ENCODE data around the gene AFM.

Gene AFM

GRCh38 chr4:73485085-73485484 lies 3.5 kb downstream of the AFM start:
- Histone ChIP-seq H3K9me2 (replicated peaks; ENCODE audit: insufficient read depth, low read length) (no peaks in the 10 kb centered on the region), H3K27ac (ENCODE audit: low read length) (no peak overlapping the region), H3K27me3 (replicated peaks; ENCODE audit: insufficient read depth, low read length) (no peaks in the 10 kb centered on the region), H3K4me1 (ENCODE audit: low read length) (no peaks in the 10 kb centered on the region), H3K4me3 (ENCODE audit: low read length) (no peak overlapping the region), H3K9me3 (replicated peaks; ENCODE audit: insufficient read depth, low read length) (no peaks in the 10 kb centered on the region), H3K4me2 (ENCODE audit: low read depth, low read length) (no peak overlapping the region), H3F3A (ENCODE audit: insufficient read depth, low read length) (no peaks in the 10 kb centered on the region), H2AFZ (ENCODE audit: low read length) (no peak overlapping the region), H3K36me3 (replicated peaks; ENCODE audit: insufficient read depth, low read length) (no peaks in the 10 kb centered on the region), H4K20me1 (ENCODE audit: insufficient read depth, low read length) (no peaks in the 10 kb centered on the region), H3K9ac (ENCODE audit: low read length) (no peak overlapping the region), H3K79me2 (ENCODE audit: low read length) (no peaks in the 10 kb centered on the region)
- no peak for DNase-seq
- TF ChIP-seq CTCF (IDR thresholded peaks at IDR 0.05; ENCODE audit: low read length), result no peak
- no peak for TF ChIP-seq EZH2 (optimal IDR thresholded peaks at IDR 0.05; ENCODE audit: low read depth, low read length)
- no peak for TF ChIP-seq EZH2phosphoT487 (IDR thresholded peaks at IDR 0.05; ENCODE audit: low read length)

GRCh38 chr4:73485596-73485995 lies 4.1 kb downstream of the AFM start:
- no peak overlapping the region for H2AFZ ChIP-seq (ENCODE audit: low read length)
- no peaks in the 10 kb centered on the region for H3K9me3 ChIP-seq (replicated peaks; ENCODE audit: insufficient read depth, low read length)
- DNase-seq, result no peak
- H3K4me2 ChIP-seq (ENCODE audit: low read depth, low read length), result no peak overlapping the region
- H3K36me3 ChIP-seq (replicated peaks; ENCODE audit: insufficient read depth, low read length), result no peaks in the 10 kb centered on the region
- no peaks in the 10 kb centered on the region for H3K4me1 ChIP-seq (ENCODE audit: low read length)
- H3K79me2 ChIP-seq (ENCODE audit: low read length), result no peaks in the 10 kb centered on the region
- H3F3A ChIP-seq (ENCODE audit: insufficient read depth, low read length), result no peaks in the 10 kb centered on the region
- no peak overlapping the region for H3K27ac ChIP-seq (ENCODE audit: low read length)
- no peak for TF ChIP-seq EZH2phosphoT487 (IDR thresholded peaks at IDR 0.05; ENCODE audit: low read length)
- no peak for TF ChIP-seq CTCF (IDR thresholded peaks at IDR 0.05; ENCODE audit: low read length)
- TF ChIP-seq EZH2 (optimal IDR thresholded peaks at IDR 0.05; ENCODE audit: low read depth, low read length), result no peak
- H4K20me1 ChIP-seq (ENCODE audit: insufficient read depth, low read length), result no peaks in the 10 kb centered on the region
- H3K4me3 ChIP-seq (ENCODE audit: low read length), result no peak overlapping the region
- H3K9ac ChIP-seq (ENCODE audit: low read length), result no peak overlapping the region
- no peaks in the 10 kb centered on the region for H3K9me2 ChIP-seq (replicated peaks; ENCODE audit: insufficient read depth, low read length)
- H3K27me3 ChIP-seq (replicated peaks; ENCODE audit: insufficient read depth, low read length), result no peaks in the 10 kb centered on the region

- no peaks in the 10 kb centered on the region for H3K79me2 ChIP-seq (ENCODE audit: low read length)
- TF ChIP-seq EZH2 (optimal IDR thresholded peaks at IDR 0.05; ENCODE audit: low read depth, low read length) (no peak), EZH2phosphoT487 (IDR thresholded peaks at IDR 0.05; ENCODE audit: low read length) (no peak), CTCF (IDR thresholded peaks at IDR 0.05; ENCODE audit: low read length) (no peak)
- no peaks in the 10 kb centered on the region for H3F3A ChIP-seq (ENCODE audit: insufficient read depth, low read length)
- no peak overlapping the region for H2AFZ ChIP-seq (ENCODE audit: low read length)
- H4K20me1 ChIP-seq (ENCODE audit: insufficient read depth, low read length), result no peaks in the 10 kb centered on the region
- H3K9me2 ChIP-seq (replicated peaks; ENCODE audit: insufficient read depth, low read length), result no peaks in the 10 kb centered on the region
- no peaks in the 10 kb centered on the region for H3K9me3 ChIP-seq (replicated peaks; ENCODE audit: insufficient read depth, low read length)
- no peak overlapping the region for H3K4me2 ChIP-seq (ENCODE audit: low read depth, low read length)
- no peaks in the 10 kb centered on the region for H3K36me3 ChIP-seq (replicated peaks; ENCODE audit: insufficient read depth, low read length)
- H3K27ac ChIP-seq (ENCODE audit: low read length), result no peak overlapping the region
- no peaks in the 10 kb centered on the region for H3K4me1 ChIP-seq (ENCODE audit: low read length)
- no peak overlapping the region for H3K4me3 ChIP-seq (ENCODE audit: low read length)
- no peak for DNase-seq
- H3K27me3 ChIP-seq (replicated peaks; ENCODE audit: insufficient read depth, low read length), result no peaks in the 10 kb centered on the region
- H3K9ac ChIP-seq (ENCODE audit: low read length), result no peak overlapping the region
These were observed 5.0 kb downstream of the AFM start for GRCh38 chr4:73486497-73486896.

Data from MM.1S (cell line).